ENCODE measurements around the gene COBL.

DNA sequence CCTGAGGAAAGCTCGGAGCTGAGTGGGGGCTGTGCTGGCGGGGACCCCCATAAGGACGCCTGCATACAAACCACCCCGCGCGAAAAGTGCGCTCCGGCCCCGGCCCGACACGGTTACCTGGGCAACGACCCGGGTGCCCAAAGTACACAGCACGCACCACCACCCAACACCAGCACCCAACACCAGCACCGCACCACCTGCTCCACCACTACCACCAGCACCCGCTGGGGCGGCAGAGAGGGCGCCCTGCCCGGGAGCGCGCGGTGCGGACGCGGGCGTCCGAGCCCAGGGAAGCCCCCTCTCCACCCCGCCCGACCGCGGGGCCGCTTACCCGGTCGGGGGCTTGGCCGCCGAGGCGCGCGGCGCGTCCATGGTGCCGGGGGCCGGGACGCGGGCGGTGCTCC lies 345 bp downstream of the COBL start:
- TF ChIP-seq CTCF (IDR thresholded peaks at IDR 0.05) (peak; percentile 22), EZH2 (IDR thresholded peaks at IDR 0.05) (no peak)
